PFSK-1 (cell line): ENCODE measurements around the gene CHDH.

ENCODE experiments used
- FOXP2 ChIP-seq: optimal IDR thresholded peaks from 2 replicates; pipeline ENCODE3; 2011; ENCODE audit warnings: borderline replicate concordance, control low read depth, inconsistent platforms; ENCODE audit not compliant: insufficient read depth; ENCODE audit errors: extremely low read length, extremely low read depth
- POLR2AphosphoS5 ChIP-seq: IDR thresholded peaks from 2 replicates; pipeline ENCODE4 v1.6.1; 2012; ENCODE audit warnings: low read depth, mild to moderate bottlenecking, control low read depth, low read length, moderate library complexity
- SIN3A ChIP-seq: IDR thresholded peaks from 2 replicates; pipeline ENCODE4 v1.6.1; 2012; ENCODE audit warnings: mild to moderate bottlenecking, low read length, moderate library complexity, borderline replicate concordance; ENCODE audit not compliant: insufficient read depth
- TAF1 ChIP-seq: IDR thresholded peaks from 2 replicates; pipeline ENCODE4 v1.6.1; 2012; ENCODE audit warnings: low read length, control low read depth, borderline replicate concordance; ENCODE audit not compliant: insufficient read depth
- TF ChIP-seq, protein P1 (sequence below), 2 experiments: IDR thresholded peaks; 2 replicates each; pipeline versions ENCODE4 v1.6.1 to v1.8.0; 2011 to 2012; ENCODE audit warnings: low read depth in 2 of 2, low read length in 2 of 2, control low read depth in 1 of 2, inconsistent platforms in 1 of 2, mild to moderate bottlenecking in 1 of 2, moderate library complexity in 1 of 2; ENCODE audit not compliant: insufficient read depth in 1 of 2

CHDH gene

GRCh38 chr3:53850895-53851294, 4.7 kb upstream of the CHDH start:
- no peak for TF ChIP-seq POLR2AphosphoS5

DNA sequence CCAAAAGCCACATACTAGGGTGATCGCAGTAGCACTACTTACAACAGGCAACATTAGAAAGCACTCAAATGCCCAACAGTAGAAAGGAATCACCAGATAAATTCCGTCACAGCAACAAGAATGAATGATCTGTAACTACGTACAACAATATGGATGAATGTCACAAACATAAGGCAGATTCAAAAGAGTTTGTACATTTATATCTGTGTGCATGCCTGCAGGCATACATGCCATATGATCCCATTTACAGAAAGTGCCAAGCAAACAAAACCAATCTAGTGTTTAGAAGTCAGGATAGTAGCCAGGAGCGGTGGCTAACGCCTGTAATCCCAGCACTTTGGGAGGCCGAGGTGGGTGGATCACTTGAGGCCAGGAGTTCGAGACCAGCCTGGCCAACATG, 3.7 kb upstream of the CHDH start:
- no peak for TF ChIP-seq FOXP2
- TF ChIP-seq TAF1 = no peak
- no peak for TF ChIP-seq POLR2AphosphoS5
- TF ChIP-seq SIN3A = no peak
- TF ChIP-seq, protein P1, sequence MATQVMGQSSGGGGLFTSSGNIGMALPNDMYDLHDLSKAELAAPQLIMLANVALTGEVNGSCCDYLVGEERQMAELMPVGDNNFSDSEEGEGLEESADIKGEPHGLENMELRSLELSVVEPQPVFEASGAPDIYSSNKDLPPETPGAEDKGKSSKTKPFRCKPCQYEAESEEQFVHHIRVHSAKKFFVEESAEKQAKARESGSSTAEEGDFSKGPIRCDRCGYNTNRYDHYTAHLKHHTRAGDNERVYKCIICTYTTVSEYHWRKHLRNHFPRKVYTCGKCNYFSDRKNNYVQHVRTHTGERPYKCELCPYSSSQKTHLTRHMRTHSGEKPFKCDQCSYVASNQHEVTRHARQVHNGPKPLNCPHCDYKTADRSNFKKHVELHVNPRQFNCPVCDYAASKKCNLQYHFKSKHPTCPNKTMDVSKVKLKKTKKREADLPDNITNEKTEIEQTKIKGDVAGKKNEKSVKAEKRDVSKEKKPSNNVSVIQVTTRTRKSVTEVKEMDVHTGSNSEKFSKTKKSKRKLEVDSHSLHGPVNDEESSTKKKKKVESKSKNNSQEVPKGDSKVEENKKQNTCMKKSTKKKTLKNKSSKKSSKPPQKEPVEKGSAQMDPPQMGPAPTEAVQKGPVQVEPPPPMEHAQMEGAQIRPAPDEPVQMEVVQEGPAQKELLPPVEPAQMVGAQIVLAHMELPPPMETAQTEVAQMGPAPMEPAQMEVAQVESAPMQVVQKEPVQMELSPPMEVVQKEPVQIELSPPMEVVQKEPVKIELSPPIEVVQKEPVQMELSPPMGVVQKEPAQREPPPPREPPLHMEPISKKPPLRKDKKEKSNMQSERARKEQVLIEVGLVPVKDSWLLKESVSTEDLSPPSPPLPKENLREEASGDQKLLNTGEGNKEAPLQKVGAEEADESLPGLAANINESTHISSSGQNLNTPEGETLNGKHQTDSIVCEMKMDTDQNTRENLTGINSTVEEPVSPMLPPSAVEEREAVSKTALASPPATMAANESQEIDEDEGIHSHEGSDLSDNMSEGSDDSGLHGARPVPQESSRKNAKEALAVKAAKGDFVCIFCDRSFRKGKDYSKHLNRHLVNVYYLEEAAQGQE (IDR thresholded peaks at IDR 0.05; ENCODE audit: insufficient read depth in 1 of 2, low read depth in 2 of 2, low read length in 2 of 2) = no peak

- TF ChIP-seq POLR2AphosphoS5 (no peak), SIN3A (no peak), FOXP2 (no peak), TAF1 (no peak)
- TF ChIP-seq, protein P1 (IDR thresholded peaks at IDR 0.05; ENCODE audit: insufficient read depth in 1 of 2, low read depth in 2 of 2, low read length in 2 of 2) = no peak
Measured at GRCh38 chr3:53846851-53847155, 584 bp upstream of the CHDH start.

- TF ChIP-seq TAF1 (no peak), POLR2AphosphoS5 (no peak), FOXP2 (no peak), SIN3A (no peak)
- TF ChIP-seq, protein P1 (IDR thresholded peaks at IDR 0.05; ENCODE audit: insufficient read depth in 1 of 2, low read depth in 2 of 2, low read length in 2 of 2) = no peak
Measured at GRCh38 chr3:53845881-53846133, 412 bp downstream of the CHDH start.

DNA sequence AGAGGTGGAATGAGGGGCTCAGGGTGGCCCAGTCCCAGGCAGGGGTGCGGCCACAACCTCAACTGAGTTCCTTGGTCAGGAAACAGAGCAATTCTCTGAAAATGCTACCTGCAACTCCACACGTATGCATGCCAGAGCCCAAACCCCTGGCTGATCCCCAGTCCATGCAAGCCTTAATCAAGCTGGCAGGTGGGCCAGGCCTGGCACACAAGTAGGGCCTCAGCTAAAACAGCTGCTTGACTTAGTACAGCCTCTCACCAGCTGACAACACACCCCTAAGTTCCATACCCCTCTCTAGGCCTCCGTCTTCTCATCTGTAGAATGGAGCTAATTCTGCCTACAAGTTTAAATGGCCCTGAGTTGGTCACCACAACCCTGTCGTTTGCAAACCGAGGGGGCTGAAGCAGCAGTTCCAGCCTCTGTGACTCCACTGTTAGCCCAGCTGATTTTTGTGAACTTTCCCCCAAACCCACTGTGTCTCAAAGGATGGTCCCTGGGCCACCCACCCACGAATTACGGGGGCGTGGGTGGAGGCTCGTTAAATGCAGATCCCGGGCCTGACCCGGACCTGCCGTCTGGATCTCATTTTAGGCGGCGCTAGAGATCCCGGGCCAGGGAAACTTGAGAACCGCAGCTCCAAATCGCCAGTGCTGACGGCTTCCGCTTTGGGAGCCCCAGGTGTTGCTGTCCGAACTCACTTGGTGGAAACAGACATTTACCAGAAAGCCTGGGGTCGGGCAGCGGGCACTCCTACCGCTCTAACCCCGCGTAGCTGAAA, 927 bp downstream of the CHDH start:
- TF ChIP-seq SIN3A (no peak), TAF1 (no peak), POLR2AphosphoS5 (no peak), FOXP2 (no peak)
- TF ChIP-seq, protein P1 (IDR thresholded peaks at IDR 0.05; ENCODE audit: insufficient read depth in 1 of 2, low read depth in 2 of 2, low read length in 2 of 2) = no peak
